ENCODE results near the gene ITPRID2.

GRCh38 chr2:181861379-181861778, 30.2 kb upstream of the ITPRID2 start:
- TF ChIP-seq POLR2A (IDR thresholded peaks at IDR 0.05) (no peak), CTCF (IDR thresholded peaks at IDR 0.05) (no peak)
